Measurements from ENCODE around the gene GDI1. TPM values are rescaled to one million over a fixed set of nuclear protein-coding genes. Genes with fewer than 3 reads are reported as not detected.

GDI1 gene
- total and polyA plus RNA-seq, 2 of the 8 experiments (the other 6 are each of a cell fraction or from before 2014, with no cell fraction given) = 83.1 to 136 TPM

GRCh38 chrX:154444755-154445246 is 7.8 kb downstream of the GDI1 start:
- Histone ChIP-seq H2AK5ac (ENCODE audit: low read depth, low read length) (no peak overlapping the region), H2BK5ac (ENCODE audit: low read depth, low read length) (no peak overlapping the region), H4K91ac (replicated peaks; ENCODE audit: insufficient read length, low read length) (no peak overlapping the region), H2BK120ac (replicated peaks; ENCODE audit: low read depth, low read length) (no peak overlapping the region), H3K23me2 (ENCODE audit: low read depth, low read length) (peaks cover 3% of the 10 kb centered on the region; the same call in 1 of the 2 replicates), H4K8ac (ENCODE audit: extremely low read depth, insufficient read depth, low read length) (0 out of 2 replicates have a peak overlapping the region, but pooled peaks have one; percentile 25), H3K4ac (replicated peaks; ENCODE audit: insufficient read length, low read depth, low read length) (no peak overlapping the region), H2AFZ (ENCODE audit: low read length) (no peak overlapping the region), H4K5ac (ENCODE audit: insufficient read length, low read depth, low read length) (no peak overlapping the region), H3K23ac (ENCODE audit: insufficient read length) (no peak overlapping the region), H2BK15ac (ENCODE audit: low read length) (no peak overlapping the region), H3K79me1 (ENCODE audit: low read depth, low read length) (no peaks in the 10 kb centered on the region; the same call in 1 of the 2 replicates), H3K14ac (ENCODE audit: insufficient read length) (no peak overlapping the region), H3K36me3 (ENCODE audit: control insufficient read depth in 2 of 4, insufficient read depth in 4 of 4, low read length in 3 of 4) (peaks cover 0 to 35% (median 15%) of the 10 kb centered on the region in 4 experiments; a peak in 5 of 8 replicates), H3K9me3 (ENCODE audit: insufficient read depth in 2 of 2, low read depth in 1 of 2, low read length in 1 of 2) (no peaks in the 10 kb centered on the region), H3K9ac (replicated peaks in 1 of 4; ENCODE audit: extremely low read depth in 1 of 4, low read depth in 3 of 4, low read length in 3 of 4) (peak overlapping the region in 2 of 4 experiments; percentile 28 to 37; a peak in 2 of 7 replicates), H2BK20ac (ENCODE audit: low read length) (no peak overlapping the region), H2BK12ac (ENCODE audit: low read depth, low read length) (no peak overlapping the region), H4K20me1 (replicated peaks in 1 of 2; ENCODE audit: control insufficient read depth in 1 of 2, insufficient read depth in 2 of 2, low read length in 2 of 2) (peaks cover 0 to 5% of the 10 kb centered on the region in 2 experiments), H3K27me3 (replicated peaks in 1 of 4; ENCODE audit: control insufficient read depth in 3 of 4, extremely low read depth in 1 of 4, insufficient read depth in 3 of 4, low read length in 3 of 4) (no peaks in the 10 kb centered on the region), H3K56ac (replicated peaks; ENCODE audit: insufficient read length, low read depth, low read length) (no peak overlapping the region), H3K4me3 (ENCODE audit: extremely low read depth in 1 of 4, insufficient read depth in 2 of 4, low read depth in 3 of 4, low read length in 4 of 4) (peak overlapping the region; percentile 38 to 71 (median 49)), H3K18ac (ENCODE audit: extremely low read depth, low read length) (no peak overlapping the region), H3K27ac (ENCODE audit: low read depth, low read length) (no peak overlapping the region), H3K79me2 (ENCODE audit: control insufficient read depth in 1 of 2, insufficient read depth in 2 of 2, low read length in 2 of 2) (no peaks in the 10 kb centered on the region; a peak in 1 of 4 replicates), H3K4me1 (replicated peaks in 1 of 4; ENCODE audit: control insufficient read depth in 3 of 4, insufficient read depth in 4 of 4, low read length in 3 of 4) (peaks cover 0 to 4% (median 0%) of the 10 kb centered on the region in 4 experiments; a peak in 1 of 7 replicates), H3K4me2 (ENCODE audit: insufficient read depth in 1 of 2, low read depth in 2 of 2, low read length in 2 of 2) (peak overlapping the region; percentile 69 to 70)
- no peak for DNase-seq (ENCODE audit: low read depth in 1 of 2, low spot score in 2 of 2)
- POLR2A ChIA-PET (ENCODE audit: partially characterized antibody) = interaction anchor here (1.0 to 2.9 kb wide), 5 partner anchors 10 to 90 kb away, joined by 3 to 9 read pairs (median 5); partner anchors contain the start of genes ATP6AP1 and RPL10
- FAIRE-seq = no peak
- CTCF ChIA-PET (ENCODE audit: partially characterized antibody) = interaction anchor here (0.6 to 1.6 kb wide), 5 partner anchors 9 to 100 kb away, joined by 3 read pairs; partner anchors contain the start of gene SLC10A3
- 81% methylated on average over 4 of the region's 13 CpGs; no CpG with 5 or more reads in 1 of the 2 experiments for WGBS, 2 experiments (ENCODE audit: extremely low coverage in 1 of 2, insufficient coverage in 1 of 2, insufficient read length in 1 of 2, insufficient replicate concordance in 2 of 2, low coverage in 1 of 2, low lambda C conversion rate in 2 of 2, missing lambda C conversion rate in 1 of 2)

Data from H1 (cell line).